A673 (cell line): ENCODE measurements around the gene CDH12. TPM values are rescaled to one million over a fixed set of nuclear protein-coding genes. Genes with fewer than 3 reads are reported as not detected.
"Not testable (repeated sequence)": the region's sequence is repeated elsewhere in the genome, so short reads cannot be mapped to it uniquely, and the experiment has no call there.

Experiments used
- BruUV-seq: library from RNA; stranded (reverse); fragments of 400-500 nt; replicated peaks from 2 replicates; lab custom pipeline; 2021; lab: Mats Ljungman, UMichigan
- CTCF ChIA-PET: fragments of 300-600 bp; sonication (Branson Sonifier 250); formaldehyde crosslinking; loops from one replicate; lab custom pipeline; 2022; ENCODE audit warnings: antibody characterized with exemption; lab: Charles Lee
- POLR2A ChIA-PET: fragments of 300-600 bp; sonication (Branson Sonifier 250); formaldehyde crosslinking; loops from one replicate; lab custom pipeline; 2022; ENCODE audit warnings: antibody characterized with exemption; ENCODE audit not compliant: low non-redundant PET; lab: Charles Lee
- DNase-seq: peaks from one replicate; pipeline ENCODE4 v3.0.0-alpha.2; 2015; ENCODE audit warnings: low spot score
- H3K27ac ChIP-seq: fragments of 200-600 bp; sonication (generic); 2 replicates; pipeline ENCODE4 v1.5.1; 2016; ENCODE audit warnings: mixed run types, low read depth, mild to moderate bottlenecking, mixed read lengths, antibody characterized with exemption, low read length; ENCODE audit not compliant: poor library complexity, severe bottlenecking
- H3K27me3 ChIP-seq: fragments of 200-600 bp; sonication (generic); replicated peaks from 2 replicates; pipeline ENCODE4 v1.6.1; 2017; ENCODE audit warnings: mixed run types, low read depth, mild to moderate bottlenecking, mixed read lengths, antibody characterized with exemption, low read length; ENCODE audit not compliant: insufficient read depth, poor library complexity
- H3K36me3 ChIP-seq: fragments of 200-600 bp; sonication (generic); 2 replicates; pipeline ENCODE4 v1.6.1; 2016; ENCODE audit warnings: mixed run types, mild to moderate bottlenecking, mixed read lengths, antibody characterized with exemption, low read length; ENCODE audit not compliant: insufficient read depth, poor library complexity, severe bottlenecking
- H3K4me1 ChIP-seq: fragments of 200-600 bp; sonication (generic); 2 replicates; pipeline ENCODE4 v1.6.1; 2017; ENCODE audit warnings: mixed run types, mild to moderate bottlenecking, mixed read lengths, antibody characterized with exemption, low read length; ENCODE audit not compliant: insufficient read depth, poor library complexity, severe bottlenecking
- H3K4me3 ChIP-seq: fragments of 200-600 bp; sonication (generic); 2 replicates; pipeline ENCODE4 v1.5.1; 2016; ENCODE audit warnings: low read depth, mixed run types, mild to moderate bottlenecking, mixed read lengths, low read length; ENCODE audit not compliant: poor library complexity, severe bottlenecking
- H3K9me3 ChIP-seq: fragments of 200-600 bp; sonication (generic); 2 replicates; pipeline ENCODE4 v1.6.1; 2016; ENCODE audit warnings: mixed run types, low read depth, mild to moderate bottlenecking, mixed read lengths, antibody characterized with exemption, low read length; ENCODE audit not compliant: poor library complexity, severe bottlenecking
- CTCF ChIP-seq: fragments of 300-800, 200-600 bp; sonication (generic); conservative IDR thresholded peaks from 2 replicates; pipeline ENCODE4 v1.5.1; 2017; ENCODE audit warnings: low read depth, mild to moderate bottlenecking, antibody characterized with exemption, low read length, moderate library complexity, mixed read lengths
- EZH2 ChIP-seq: fragments of 200-600 bp; sonication (generic); IDR thresholded peaks from 2 replicates; pipeline ENCODE4 v1.6.1; 2017; ENCODE audit warnings: borderline replicate concordance, low read depth, mild to moderate bottlenecking, mixed read lengths, antibody characterized with exemption, low read length; ENCODE audit not compliant: poor library complexity, severe bottlenecking
- intact Hi-C: fragments of 100-400 bp; cut with micrococcal nuclease; formaldehyde crosslinking; loops from one replicate; pipeline ENCODE4 v1.10.0; 2022; ENCODE audit not compliant: unreplicated experiment
- total RNA-seq: library from RNA; stranded (reverse); gene quantifications from 2 replicates; pipeline ENCODE4 v1.2.3, GENCODE V29; 2021

The CDH12 gene
- total RNA-seq, 1 experiment from 2014 or later, result 39.5 TPM

DNA sequence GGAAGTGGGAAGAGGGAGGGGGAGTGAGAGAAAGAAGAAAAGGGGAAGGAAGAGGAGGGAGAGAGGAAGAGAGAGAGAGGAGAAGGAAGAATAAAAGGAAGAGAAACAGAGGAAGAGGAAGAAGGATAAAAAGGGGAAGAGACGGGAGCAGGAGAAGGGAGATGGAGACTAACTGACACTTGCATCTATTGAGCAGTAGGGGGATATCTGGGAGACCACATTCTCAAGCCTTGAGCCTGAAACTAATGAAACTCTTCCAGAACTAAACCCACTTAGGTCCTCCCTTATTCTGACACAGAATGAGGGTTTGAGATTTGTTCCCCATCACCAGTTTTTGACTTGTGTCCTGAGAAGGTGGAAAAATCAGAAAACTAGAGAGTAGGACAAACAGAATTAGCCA is 533.3 kb downstream of the CDH12 start:
- H3K4me1 ChIP-seq, result no peaks in the 10 kb centered on the region
- no peaks in the 10 kb centered on the region for H3K9me3 ChIP-seq
- ChIA-PET POLR2A (no interaction called here), CTCF (no interaction called here)
- H3K4me3 ChIP-seq, result no peak overlapping the region
- DNase-seq, result no peak
- H3K36me3 ChIP-seq, result no peaks in the 10 kb centered on the region
- no peak overlapping the region for H3K27ac ChIP-seq
- intact Hi-C loops, result no loop called here
- H3K27me3 ChIP-seq, result no peaks in the 10 kb centered on the region
- TF ChIP-seq CTCF (no peak), EZH2 (no peak)
- BruUV-seq, result no TSS peak

- Histone ChIP-seq H3K27ac (no peak overlapping the region), H3K4me3 (no peak overlapping the region), H3K27me3 (no peaks in the 10 kb centered on the region), H3K9me3 (no peaks in the 10 kb centered on the region), H3K36me3 (no peaks in the 10 kb centered on the region), H3K4me1 (no peaks in the 10 kb centered on the region)
- ChIA-PET POLR2A (no interaction called here), CTCF (no interaction called here)
- BruUV-seq, result no TSS peak
- DNase-seq, result no peak
- intact Hi-C loops, result no loop called here
- TF ChIP-seq EZH2 (no peak), CTCF (no peak)
Measured at GRCh38 chr5:22316294-22316693, 536.9 kb downstream of the CDH12 start.

GRCh38 chr5:22315052-22315451 is 538.1 kb downstream of the CDH12 start:
- H3K4me1 ChIP-seq, H3K27me3 ChIP-seq, H3K4me3 ChIP-seq, CTCF ChIA-PET, BruUV-seq, DNase-seq, H3K36me3 ChIP-seq, H3K27ac ChIP-seq, H3K9me3 ChIP-seq, POLR2A ChIA-PET, intact Hi-C loops: not testable (repeated sequence)

DNA sequence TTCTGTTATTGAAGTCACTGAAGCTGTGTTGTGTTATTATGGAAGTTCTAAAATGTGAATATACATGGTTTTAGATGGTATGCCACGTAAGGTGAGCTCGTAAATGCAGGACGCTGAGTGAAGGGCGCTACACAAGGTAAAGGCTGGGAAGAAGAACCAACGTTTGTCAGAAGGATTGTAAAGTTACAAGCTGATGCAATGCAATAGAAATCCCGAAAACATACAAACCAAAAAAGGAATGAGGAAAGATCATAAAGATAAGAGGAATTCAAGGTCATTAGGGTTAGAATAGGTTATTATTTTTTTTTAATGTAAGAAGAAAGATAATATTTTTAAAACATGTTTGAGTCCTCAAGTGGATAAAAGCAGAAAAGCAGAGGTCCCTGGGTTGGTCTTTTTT is 538.6 kb downstream of the CDH12 start:
- Histone ChIP-seq H3K27ac (no peak overlapping the region), H3K36me3 (no peaks in the 10 kb centered on the region), H3K9me3 (no peaks in the 10 kb centered on the region), H3K27me3 (no peaks in the 10 kb centered on the region), H3K4me3 (no peak overlapping the region), H3K4me1 (no peaks in the 10 kb centered on the region)
- ChIA-PET POLR2A (no interaction called here), CTCF (no interaction called here)
- TF ChIP-seq EZH2 (no peak), CTCF (no peak)
- no peak for DNase-seq
- intact Hi-C loops, result no loop called here
- BruUV-seq, result no TSS peak
